ENCODE results near the gene HDDC3.
A peak's percentile ranks its signal among the peaks of the same experiment; 100 is the strongest.

The HDDC3 gene

DNA sequence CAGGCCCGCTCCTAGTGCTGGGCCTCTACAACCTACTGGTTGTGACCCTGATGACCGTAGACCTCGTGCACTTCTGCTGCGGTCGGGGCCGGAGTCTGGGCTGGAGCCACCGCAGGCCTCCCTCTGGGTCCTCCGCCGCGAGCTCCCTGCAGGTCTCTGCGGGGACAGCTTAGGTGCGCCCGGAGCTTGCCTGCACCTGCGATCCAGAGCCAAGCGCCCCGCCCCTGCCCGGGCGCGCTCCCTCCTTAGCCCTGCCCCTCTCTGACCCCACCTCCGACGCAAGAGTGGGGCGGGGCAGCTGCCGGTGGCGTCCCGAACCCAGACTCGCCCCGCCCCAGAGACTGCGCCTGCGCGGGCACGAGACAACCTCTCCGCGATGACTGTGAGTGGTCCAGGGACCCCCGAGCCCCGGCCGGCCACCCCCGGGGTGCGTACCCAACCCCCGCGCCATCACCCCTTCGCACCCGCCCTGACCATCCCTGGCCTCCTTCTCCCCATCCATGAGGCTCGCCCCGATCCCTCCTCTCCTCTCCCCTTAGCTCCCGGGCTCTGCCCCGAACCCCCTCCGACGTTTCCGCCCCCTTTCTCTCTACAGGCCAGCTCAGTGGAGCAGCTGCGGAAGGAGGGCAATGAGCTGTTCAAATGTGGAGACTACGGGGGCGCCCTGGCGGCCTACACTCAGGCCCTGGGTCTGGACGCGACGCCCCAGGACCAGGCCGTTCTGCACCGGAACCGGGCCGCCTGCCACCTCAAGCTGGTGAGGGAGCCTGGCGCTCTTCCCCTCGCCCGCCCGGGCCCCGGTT, 2.8 kb upstream of the HDDC3 start, which contains the start of gene UNC45A:
TSS of gene UNC45A (plus strand) at position 337 of the 803 bp plus-strand sequence. CDS start at position 377, 40 bp downstream.
- peak within 1 kb of the TSS; percentile 84 for H3K4me3 ChIP-seq (ENCODE audit: low read depth, low read length)
- TF ChIP-seq, protein P1, sequence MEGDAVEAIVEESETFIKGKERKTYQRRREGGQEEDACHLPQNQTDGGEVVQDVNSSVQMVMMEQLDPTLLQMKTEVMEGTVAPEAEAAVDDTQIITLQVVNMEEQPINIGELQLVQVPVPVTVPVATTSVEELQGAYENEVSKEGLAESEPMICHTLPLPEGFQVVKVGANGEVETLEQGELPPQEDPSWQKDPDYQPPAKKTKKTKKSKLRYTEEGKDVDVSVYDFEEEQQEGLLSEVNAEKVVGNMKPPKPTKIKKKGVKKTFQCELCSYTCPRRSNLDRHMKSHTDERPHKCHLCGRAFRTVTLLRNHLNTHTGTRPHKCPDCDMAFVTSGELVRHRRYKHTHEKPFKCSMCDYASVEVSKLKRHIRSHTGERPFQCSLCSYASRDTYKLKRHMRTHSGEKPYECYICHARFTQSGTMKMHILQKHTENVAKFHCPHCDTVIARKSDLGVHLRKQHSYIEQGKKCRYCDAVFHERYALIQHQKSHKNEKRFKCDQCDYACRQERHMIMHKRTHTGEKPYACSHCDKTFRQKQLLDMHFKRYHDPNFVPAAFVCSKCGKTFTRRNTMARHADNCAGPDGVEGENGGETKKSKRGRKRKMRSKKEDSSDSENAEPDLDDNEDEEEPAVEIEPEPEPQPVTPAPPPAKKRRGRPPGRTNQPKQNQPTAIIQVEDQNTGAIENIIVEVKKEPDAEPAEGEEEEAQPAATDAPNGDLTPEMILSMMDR (IDR thresholded peaks at IDR 0.05; ENCODE audit: borderline replicate concordance, insufficient read depth, low read depth, low read length): no peak

DNA sequence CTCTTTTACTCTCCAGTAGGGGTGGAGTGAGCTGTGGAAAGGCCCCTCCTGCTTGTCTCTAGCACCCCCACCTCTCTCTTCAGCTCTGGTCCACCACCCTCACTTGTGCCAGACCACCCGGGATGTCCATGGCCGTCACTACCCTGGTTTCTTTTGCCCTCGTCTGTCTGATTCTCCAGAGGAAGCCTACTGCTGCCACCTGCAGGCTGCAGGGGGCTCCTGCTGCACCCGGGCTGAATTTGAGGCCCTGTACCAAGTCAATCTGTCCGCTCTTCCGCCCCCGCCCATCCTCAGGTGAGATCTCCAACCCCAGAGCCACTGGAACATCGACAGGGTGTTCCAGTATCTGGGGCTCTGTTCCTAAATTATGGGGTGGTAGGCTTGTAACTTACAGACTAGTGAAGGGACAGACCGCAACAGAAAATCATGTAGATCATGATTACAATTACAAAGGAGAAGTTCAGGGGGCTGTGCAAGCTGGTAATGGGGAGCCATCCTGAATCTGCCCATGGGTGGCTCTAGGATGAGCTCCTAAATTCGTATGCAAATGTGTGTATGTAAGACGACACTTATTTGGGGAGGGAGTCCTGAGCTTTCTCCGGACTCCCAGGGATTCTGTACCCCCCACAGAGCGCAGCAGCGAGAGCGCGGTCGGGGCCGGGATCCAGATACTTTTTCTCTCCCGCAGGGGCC, 2.1 kb upstream of the HDDC3 start:
- TF ChIP-seq, protein P1 (IDR thresholded peaks at IDR 0.05; ENCODE audit: borderline replicate concordance, insufficient read depth, low read depth, low read length): peak; percentile 94
- H3K4me3 ChIP-seq (ENCODE audit: low read depth, low read length): peak overlapping the region; percentile 84

GRCh38 chr15:90933301-90933700, 952 bp upstream of the HDDC3 start:
- H3K4me3 ChIP-seq (ENCODE audit: low read depth, low read length): no peak overlapping the region
- TF ChIP-seq, protein P1 (IDR thresholded peaks at IDR 0.05; ENCODE audit: borderline replicate concordance, insufficient read depth, low read depth, low read length): no peak

GRCh38 chr15:90932660-90932991, 277 bp upstream of the HDDC3 start:
- TF ChIP-seq, protein P1 (IDR thresholded peaks at IDR 0.05; ENCODE audit: borderline replicate concordance, insufficient read depth, low read depth, low read length): no peak
- no peak overlapping the region for H3K4me3 ChIP-seq (ENCODE audit: low read depth, low read length)

- TF ChIP-seq, protein P1 (IDR thresholded peaks at IDR 0.05; ENCODE audit: borderline replicate concordance, insufficient read depth, low read depth, low read length): no peak
- peak overlapping the region; percentile 91 for H3K4me3 ChIP-seq (ENCODE audit: low read depth, low read length)
Observed at GRCh38 chr15:90931575-90931827, 848 bp downstream of the HDDC3 start.

DNA sequence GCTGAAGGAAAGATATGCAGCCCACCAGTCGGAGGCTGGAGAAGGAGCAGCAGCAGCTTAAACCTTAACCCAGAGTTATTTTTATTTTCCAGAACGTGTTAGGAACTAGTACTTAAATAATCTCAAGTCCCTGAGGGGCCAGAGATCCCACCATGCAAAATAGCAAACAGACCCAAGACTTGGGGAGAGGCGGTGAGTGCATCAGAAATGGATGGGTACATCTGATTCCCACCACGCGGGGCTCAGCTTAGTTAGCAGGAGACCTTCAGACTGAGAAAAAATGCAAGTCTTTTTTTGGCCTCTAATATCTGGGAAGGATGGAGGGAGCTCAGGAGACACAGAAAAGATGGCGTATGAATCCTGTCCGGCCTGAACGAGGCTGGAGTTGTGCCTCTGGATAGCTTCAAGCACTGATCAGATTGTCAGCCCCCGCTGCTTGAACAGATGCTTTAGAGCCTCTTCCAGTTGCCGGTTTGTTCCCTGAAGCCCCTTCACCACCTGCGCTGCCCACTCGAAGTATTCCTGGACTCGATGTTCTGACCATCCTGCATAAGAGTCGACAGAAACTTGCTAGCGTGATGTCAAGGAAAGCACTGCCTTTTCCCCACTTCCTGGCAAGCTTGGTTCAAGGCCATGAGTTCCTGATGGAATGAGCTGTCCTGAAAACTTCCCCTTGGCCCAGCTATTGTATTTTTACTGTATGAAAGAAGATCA, 1.3 kb downstream of the HDDC3 start:
- TF ChIP-seq, protein P1 (IDR thresholded peaks at IDR 0.05; ENCODE audit: borderline replicate concordance, insufficient read depth, low read depth, low read length): no peak
- H3K4me3 ChIP-seq (ENCODE audit: low read depth, low read length): peak overlapping the region; percentile 91
